ENCODE measurements around the gene HECTD3.

GRCh38 chr1:45057542-45057941, 46.4 kb upstream of the HECTD3 start:
- TF ChIP-seq U2AF1 (optimal IDR thresholded peaks at IDR 0.05; ENCODE audit: low read depth, low read length): no peak
- TF ChIP-seq ZNF507 (tag; conservative IDR thresholded peaks at IDR 0.05): no peak
- TF ChIP-seq FOS (IDR thresholded peaks at IDR 0.05; ENCODE audit: extremely low read depth, insufficient read length): no peak
- no peak for TF ChIP-seq MXI1 (IDR thresholded peaks at IDR 0.05; ENCODE audit: low read depth, low read length)
- TF ChIP-seq MAX (CRISPR knock-in tag; IDR thresholded peaks at IDR 0.05): no peak
- no peak for TF ChIP-seq CREM (IDR thresholded peaks at IDR 0.05; ENCODE audit: low read depth)
- no peak for TF ChIP-seq POLR2A (conservative IDR thresholded peaks at IDR 0.05)
- TF ChIP-seq ZNF707 (CRISPR knock-in tag; conservative IDR thresholded peaks at IDR 0.05): no peak
- TF ChIP-seq CHD2 (IDR thresholded peaks at IDR 0.05; ENCODE audit: low read depth, low read length): no peak
- no peak for TF ChIP-seq MAZ (CRISPR knock-in tag; conservative IDR thresholded peaks at IDR 0.05 in 1 of 2, IDR thresholded peaks at IDR 0.05 in 1 of 2)
